ENCODE measurements around the gene PRSS2. TPM values are rescaled to one million over a fixed set of nuclear protein-coding genes. Genes with fewer than 3 reads are reported as not detected.

Gene PRSS2
- total RNA-seq, 3 donors from 2014 or later (not counting 1 experiment from before 2014, with no cell fraction given): not detected

DNA sequence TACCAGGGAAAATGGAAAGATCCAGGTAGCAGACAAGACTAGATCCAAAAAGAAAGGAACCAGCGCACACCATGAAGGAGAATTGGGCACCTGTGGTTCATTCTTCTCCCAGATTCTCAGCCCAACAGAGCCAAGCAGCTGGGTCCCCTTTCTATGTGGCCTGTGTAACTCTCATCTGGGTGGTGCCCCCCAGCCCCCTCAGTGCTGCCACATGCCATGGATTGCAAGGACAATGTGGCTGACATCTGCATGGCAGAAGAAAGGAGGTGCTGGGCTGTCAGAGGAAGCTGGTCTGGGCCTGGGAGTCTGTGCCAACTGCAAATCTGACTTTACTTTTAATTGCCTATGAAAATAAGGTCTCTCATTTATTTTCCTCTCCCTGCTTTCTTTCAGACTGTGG, 21.4 kb downstream of the PRSS2 start:
- no peaks in the 10 kb centered on the region for H3K27me3 Mint-ChIP-seq (ENCODE audit: low read depth in 2 of 2)
- H3K36me3 Mint-ChIP-seq: peaks cover 13% of the 10 kb centered on the region
- Histone ChIP-seq H3K9me3 (ENCODE audit: control insufficient read depth, insufficient read depth, low read length) (no peaks in the 10 kb centered on the region), H3K27me3 (ENCODE audit: control insufficient read depth, insufficient read depth, low read length) (no peaks in the 10 kb centered on the region), H3K4me3 (ENCODE audit: low read length) (no peak overlapping the region), H3K4me1 (ENCODE audit: control insufficient read depth, insufficient read depth, low read length) (peaks cover 52% of the 10 kb centered on the region), H3K36me3 (ENCODE audit: control insufficient read depth, insufficient read depth, low read length) (peaks cover 20% of the 10 kb centered on the region), H3K27ac (ENCODE audit: low read length) (peak overlapping the region; percentile 38)
- no peaks in the 10 kb centered on the region for H3K9me3 Mint-ChIP-seq
- 71% methylated on average over 1 of the region's 1 CpG for whole genome bisulfite sequencing (ENCODE audit: insufficient coverage)
- DNase-seq (peak in 1 of 2 donors; percentile 8), ATAC-seq (no peak)
- peaks cover 69 to 89% of the 10 kb centered on the region in 2 donors for H3K4me1 Mint-ChIP-seq
- H3K27ac Mint-ChIP-seq: peak overlapping the region; percentile 92 to 100
- H3K4me3 Mint-ChIP-seq: peak overlapping the region; percentile 58
- intact Hi-C loops (cut with micrococcal nuclease): loop anchor here (10.0 kb wide), 1 partner anchor 583 kb away; no protein-coding TSS in a partner anchor
- TF ChIP-seq, protein P1, sequence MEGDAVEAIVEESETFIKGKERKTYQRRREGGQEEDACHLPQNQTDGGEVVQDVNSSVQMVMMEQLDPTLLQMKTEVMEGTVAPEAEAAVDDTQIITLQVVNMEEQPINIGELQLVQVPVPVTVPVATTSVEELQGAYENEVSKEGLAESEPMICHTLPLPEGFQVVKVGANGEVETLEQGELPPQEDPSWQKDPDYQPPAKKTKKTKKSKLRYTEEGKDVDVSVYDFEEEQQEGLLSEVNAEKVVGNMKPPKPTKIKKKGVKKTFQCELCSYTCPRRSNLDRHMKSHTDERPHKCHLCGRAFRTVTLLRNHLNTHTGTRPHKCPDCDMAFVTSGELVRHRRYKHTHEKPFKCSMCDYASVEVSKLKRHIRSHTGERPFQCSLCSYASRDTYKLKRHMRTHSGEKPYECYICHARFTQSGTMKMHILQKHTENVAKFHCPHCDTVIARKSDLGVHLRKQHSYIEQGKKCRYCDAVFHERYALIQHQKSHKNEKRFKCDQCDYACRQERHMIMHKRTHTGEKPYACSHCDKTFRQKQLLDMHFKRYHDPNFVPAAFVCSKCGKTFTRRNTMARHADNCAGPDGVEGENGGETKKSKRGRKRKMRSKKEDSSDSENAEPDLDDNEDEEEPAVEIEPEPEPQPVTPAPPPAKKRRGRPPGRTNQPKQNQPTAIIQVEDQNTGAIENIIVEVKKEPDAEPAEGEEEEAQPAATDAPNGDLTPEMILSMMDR (IDR thresholded peaks at IDR 0.05): no peak

GRCh38 chr7:142792593-142792992, 21.8 kb downstream of the PRSS2 start:
- peak in 1 of 2 donors; percentile 10 for DNase-seq
- peaks cover 50% of the 10 kb centered on the region for H3K4me1 ChIP-seq (ENCODE audit: control insufficient read depth, insufficient read depth, low read length)
- no peak overlapping the region for H3K4me3 ChIP-seq (ENCODE audit: low read length)
- no peaks in the 10 kb centered on the region for H3K27me3 ChIP-seq (ENCODE audit: control insufficient read depth, insufficient read depth, low read length)
- Mint-ChIP-seq H3K27ac (peak overlapping the region; percentile 92 to 100), H3K4me1 (peaks cover 65 to 89% of the 10 kb centered on the region in 2 donors), H3K27me3 (ENCODE audit: low read depth in 2 of 2) (no peaks in the 10 kb centered on the region), H3K4me3 (peak overlapping the region; percentile 58), H3K9me3 (no peaks in the 10 kb centered on the region), H3K36me3 (peaks cover 13% of the 10 kb centered on the region)
- intact Hi-C loops (cut with micrococcal nuclease): loop anchor here (10.0 kb wide), 1 partner anchor 582 kb away; no protein-coding TSS in a partner anchor
- TF ChIP-seq, protein P1 (IDR thresholded peaks at IDR 0.05): no peak
- 94% methylated on average over 2 of the region's 2 CpGs for WGBS (ENCODE audit: insufficient coverage)
- no peaks in the 10 kb centered on the region for H3K9me3 ChIP-seq (ENCODE audit: control insufficient read depth, insufficient read depth, low read length)
- H3K36me3 ChIP-seq (ENCODE audit: control insufficient read depth, insufficient read depth, low read length): peaks cover 20% of the 10 kb centered on the region
- H3K27ac ChIP-seq (ENCODE audit: low read length): peak overlapping the region; percentile 38
- no peak for ATAC-seq

DNA sequence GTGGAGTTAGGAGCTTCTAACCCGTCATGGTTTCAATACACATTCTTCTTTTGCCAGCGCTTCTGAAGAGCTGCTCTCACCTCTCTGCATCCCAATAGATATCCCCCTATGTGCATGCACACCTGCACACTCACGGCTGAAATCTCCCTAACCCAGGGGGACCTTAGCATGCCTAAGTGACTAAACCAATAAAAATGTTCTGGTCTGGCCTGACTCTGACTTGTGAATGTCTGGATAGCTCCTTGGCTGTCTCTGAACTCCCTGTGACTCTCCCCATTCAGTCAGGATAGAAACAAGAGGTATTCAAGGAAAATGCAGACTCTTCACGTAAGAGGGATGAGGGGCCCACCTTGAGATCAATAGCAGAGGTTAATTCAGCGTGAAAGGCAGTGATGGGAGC, 22.4 kb downstream of the PRSS2 start:
- ATAC-seq (no peak), DNase-seq (no peak)
- Histone ChIP-seq H3K4me1 (ENCODE audit: control insufficient read depth, insufficient read depth, low read length) (peaks cover 50% of the 10 kb centered on the region), H3K9me3 (ENCODE audit: control insufficient read depth, insufficient read depth, low read length) (no peaks in the 10 kb centered on the region), H3K27me3 (ENCODE audit: control insufficient read depth, insufficient read depth, low read length) (no peaks in the 10 kb centered on the region), H3K4me3 (ENCODE audit: low read length) (no peak overlapping the region), H3K27ac (ENCODE audit: low read length) (no peak overlapping the region), H3K36me3 (ENCODE audit: control insufficient read depth, insufficient read depth, low read length) (peaks cover 20% of the 10 kb centered on the region)
- 90% methylated on average over 5 of the region's 5 CpGs for WGBS (ENCODE audit: insufficient coverage)
- intact Hi-C loops (cut with micrococcal nuclease): loop anchor here (10.0 kb wide), 1 partner anchor 582 kb away; no protein-coding TSS in a partner anchor
- Mint-ChIP-seq H3K27ac (peak overlapping the region; percentile 92 to 100), H3K27me3 (ENCODE audit: low read depth in 2 of 2) (no peaks in the 10 kb centered on the region), H3K9me3 (no peaks in the 10 kb centered on the region), H3K4me1 (peaks cover 65 to 89% of the 10 kb centered on the region in 2 donors), H3K36me3 (peaks cover 13% of the 10 kb centered on the region), H3K4me3 (peak overlapping the region; percentile 17)
- TF ChIP-seq, protein P1 (IDR thresholded peaks at IDR 0.05): no peak

All from natural killer cell (primary cell).